HepG2 (cell line): Measurements from ENCODE around the gene CST4. TPM values are rescaled to one million over a fixed set of nuclear protein-coding genes. Genes with fewer than 3 reads are reported as not detected.

Source experiments
- CBX2 ChIP-seq, 2 experiments: fragments of 200-600 bp in 1 of 2; sonication (generic); formaldehyde crosslinking in 1 of 2; IDR thresholded peaks; 2 replicates each; pipeline versions ENCODE4 v1.7.0 to v1.8.1; 2018 to 2022; ENCODE audit warnings: low read depth in 2 of 2, low read length in 1 of 2, mild to moderate bottlenecking in 1 of 2, missing genetic modification reagents in 1 of 2
- CENPX ChIP-seq: sonication (generic); formaldehyde crosslinking; IDR thresholded peaks from 2 replicates; pipeline ENCODE4 v1.9.0; 2021; ENCODE audit warnings: mild to moderate bottlenecking, missing genetic modification reagents, moderate library complexity
- CHCHD3 ChIP-seq: sonication (generic); formaldehyde crosslinking; IDR thresholded peaks from 2 replicates; pipeline ENCODE4 v1.8.0; 2022; ENCODE audit warnings: mild to moderate bottlenecking, missing genetic modification reagents, moderate library complexity
- GMEB2 ChIP-seq: IDR thresholded peaks from 2 replicates; pipeline ENCODE4 v1.6.1; 2016; ENCODE audit warnings: missing biosample characterization, missing genetic modification reagents, low read depth
- GTF3A ChIP-seq: sonication (generic); formaldehyde crosslinking; conservative IDR thresholded peaks from 2 replicates; pipeline ENCODE4 v1.4.0; 2020; ENCODE audit warnings: mild to moderate bottlenecking, missing genetic modification reagents
- HNRNPUL1 ChIP-seq: fragments of 200-400 bp; formaldehyde crosslinking; IDR thresholded peaks from 2 replicates; pipeline ENCODE4 v1.6.1; 2017; ENCODE audit warnings: low read depth, mild to moderate bottlenecking, low read length, moderate library complexity
- HOXA9 ChIP-seq: sonication (generic); formaldehyde crosslinking; IDR thresholded peaks from 2 replicates; pipeline ENCODE4 v1.8.1; 2022; ENCODE audit warnings: missing genetic modification reagents, mild to moderate bottlenecking, moderate library complexity, borderline replicate concordance
- MAF1 ChIP-seq: sonication (generic); formaldehyde crosslinking; IDR thresholded peaks from 2 replicates; pipeline ENCODE4 v1.5.0; 2020; ENCODE audit warnings: missing genetic modification reagents, borderline replicate concordance
- MAFK ChIP-seq, 2 experiments: IDR thresholded peaks in 1 of 2; conservative IDR thresholded peaks in 1 of 2; 2 replicates each; pipeline ENCODE4 v1.6.1; 2011; ENCODE audit warnings: improper control_type of control experiment in 2 of 2, low read length in 2 of 2
- NONO ChIP-seq, 2 experiments: fragments of 450-650 bp in 1 of 2; sonication (generic) in 1 of 2; formaldehyde crosslinking in 1 of 2; IDR thresholded peaks in 1 of 2; conservative IDR thresholded peaks in 1 of 2; 2 replicates each; pipeline versions ENCODE4 v1.6.1 to v1.8.0; 2017 to 2022; ENCODE audit warnings: mild to moderate bottlenecking in 1 of 2, missing genetic modification reagents in 1 of 2, moderate library complexity in 1 of 2
- RBAK ChIP-seq: sonication (generic); formaldehyde crosslinking; IDR thresholded peaks from 2 replicates; pipeline ENCODE4 v1.5.1; 2020; ENCODE audit warnings: mild to moderate bottlenecking, missing genetic modification reagents
- SRSF4 ChIP-seq: fragments of 200-400 bp; formaldehyde crosslinking; IDR thresholded peaks from one replicate; pipeline ENCODE4 v1.6.1; 2018; ENCODE audit warnings: mild to moderate bottlenecking, low read depth, low read length, moderate library complexity; ENCODE audit not compliant: poor library complexity, severe bottlenecking
- ZKSCAN5 ChIP-seq: sonication (generic); formaldehyde crosslinking; IDR thresholded peaks from 2 replicates; pipeline ENCODE4 v1.5.1; 2020; ENCODE audit warnings: mild to moderate bottlenecking, missing genetic modification reagents
- ZNF224 ChIP-seq: sonication (generic); formaldehyde crosslinking; IDR thresholded peaks from 2 replicates; pipeline ENCODE4 v1.5.0; 2020; ENCODE audit warnings: mild to moderate bottlenecking, missing genetic modification reagents
- ZNF260 ChIP-seq: sonication (generic); formaldehyde crosslinking; IDR thresholded peaks from 2 replicates; pipeline ENCODE4 v1.4.0; 2020; ENCODE audit warnings: missing genetic modification reagents, low read depth, mild to moderate bottlenecking, borderline replicate concordance
- ZNF326 ChIP-seq: sonication (generic); formaldehyde crosslinking; IDR thresholded peaks from 2 replicates; pipeline ENCODE4 v1.4.0; 2020; ENCODE audit warnings: missing genetic modification reagents, borderline replicate concordance
- ZNF496 ChIP-seq: sonication (generic); formaldehyde crosslinking; IDR thresholded peaks from 2 replicates; pipeline ENCODE4 v1.8.1; 2023; ENCODE audit warnings: mild to moderate bottlenecking, moderate library complexity, missing genetic modification reagents; ENCODE audit not compliant: insufficient replicate concordance
- ZSCAN5A ChIP-seq: sonication (generic); formaldehyde crosslinking; IDR thresholded peaks from 2 replicates; pipeline ENCODE4 v1.8.0; 2022; ENCODE audit warnings: mild to moderate bottlenecking, missing genetic modification reagents, borderline replicate concordance
- polyA plus RNA-seq, 8 experiments: library from polyadenylated mRNA; depleted of rRNA in 3 of 8; stranded (reverse) in 7 of 8; unstranded in 1 of 8; fragments of >200 nt; fragmentation: Illumina TruSeq in 4 of 8; extraction: Trizol in 4 of 8; gene quantifications; 2 replicates each; pipeline versions ENCODE4 v1.2.1 to v1.2.3, GENCODE V29; 2011 to 2016; ENCODE audit warnings: low read depth in 4 of 8, missing spikeins in 1 of 8, mixed read lengths in 1 of 8; ENCODE audit not compliant: insufficient read depth in 1 of 8
- total RNA-seq, 5 experiments: library from RNA; depleted of rRNA; stranded (reverse); fragments of >200 nt; fragmentation: Illumina TruSeq; extraction: Trizol; gene quantifications; 2 replicates each; pipeline ENCODE4 v1.2.3, GENCODE V29; 2016; ENCODE audit warnings: low read depth in 1 of 5

The CST4 gene
- total and polyA plus RNA-seq, 2 of the 13 experiments (the other 11 are each of a cell fraction or from before 2014, with no cell fraction given) = not detected

GRCh38 chr20:23636182-23636907 lies 52.5 kb downstream of the CST4 start (continued):
- TF ChIP-seq NONO (IDR thresholded peaks at IDR 0.05) (no peak), NONO (CRISPR knock-in tag; conservative IDR thresholded peaks at IDR 0.05) (0 out of 2 replicates have a peak, but pooled peaks have one; percentile 45), ZSCAN5A (CRISPR knock-in tag) (peak; percentile 30; the same call in 1 of the 2 replicates), MAFK (conservative IDR thresholded peaks at IDR 0.05 in 1 of 2, IDR thresholded peaks at IDR 0.05 in 1 of 2; ENCODE audit: low read length in 2 of 2) (no peak), CBX2 (IDR thresholded peaks at IDR 0.05; ENCODE audit: low read depth, low read length) (no peak), CBX2 (CRISPR knock-in tag; IDR thresholded peaks at IDR 0.05; ENCODE audit: low read depth) (no peak), GMEB2 (CRISPR knock-in tag) (no peak), HNRNPUL1 (no peak), SRSF4 (no peak), CHCHD3 (CRISPR knock-in tag) (no peak), ZNF260 (CRISPR knock-in tag) (no peak), CENPX (CRISPR knock-in tag) (no peak), ZNF224 (CRISPR knock-in tag) (no peak), MAF1 (CRISPR knock-in tag) (no peak), ZNF326 (CRISPR knock-in tag) (no peak), ZNF496 (CRISPR knock-in tag) (no peak), RBAK (CRISPR knock-in tag) (no peak), ZKSCAN5 (CRISPR knock-in tag) (no peak), GTF3A (CRISPR knock-in tag) (no peak), HOXA9 (CRISPR knock-in tag) (no peak)
